ENCODE results near the gene SLC22A3. TPM values are rescaled to one million over a fixed set of nuclear protein-coding genes. Genes with fewer than 3 reads are reported as not detected.

SLC22A3 gene
- polyA plus RNA-seq, 2 of the 4 experiments (the other 2 are of a cell fraction), result 44.9 to 57.4 TPM

- TF ChIP-seq, protein P1, sequence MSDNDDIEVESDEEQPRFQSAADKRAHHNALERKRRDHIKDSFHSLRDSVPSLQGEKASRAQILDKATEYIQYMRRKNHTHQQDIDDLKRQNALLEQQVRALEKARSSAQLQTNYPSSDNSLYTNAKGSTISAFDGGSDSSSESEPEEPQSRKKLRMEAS (IDR thresholded peaks at IDR 0.05), result no peak
- TF ChIP-seq RAD21 (conservative IDR thresholded peaks at IDR 0.05 in 1 of 2, IDR thresholded peaks at IDR 0.05 in 1 of 2) (no peak), CBX2 (IDR thresholded peaks at IDR 0.05; ENCODE audit: borderline replicate concordance, low read depth) (no peak), CHD4 (IDR thresholded peaks at IDR 0.05; ENCODE audit: borderline replicate concordance) (no peak), EP300 (IDR thresholded peaks at IDR 0.05) (no peak), EHMT2 (IDR thresholded peaks at IDR 0.05; ENCODE audit: low read depth) (no peak), TP53 (CRISPR knock-in tag; IDR thresholded peaks at IDR 0.05) (no peak), POLR2A (IDR thresholded peaks at IDR 0.05; ENCODE audit: low read length) (no peak), SREBF2 (IDR thresholded peaks at IDR 0.05) (no peak), NFE2L2 (conservative IDR thresholded peaks at IDR 0.05; ENCODE audit: low read length) (no peak), RCOR1 (IDR thresholded peaks at IDR 0.05; ENCODE audit: low read depth, low read length) (no peak), E2F6 (IDR thresholded peaks at IDR 0.05; ENCODE audit: borderline replicate concordance, low read depth) (no peak), CHD2 (IDR thresholded peaks at IDR 0.05; ENCODE audit: low read length, partially characterized antibody) (no peak), JUN (IDR thresholded peaks at IDR 0.05) (no peak)
- TF ChIP-seq, protein P2, sequence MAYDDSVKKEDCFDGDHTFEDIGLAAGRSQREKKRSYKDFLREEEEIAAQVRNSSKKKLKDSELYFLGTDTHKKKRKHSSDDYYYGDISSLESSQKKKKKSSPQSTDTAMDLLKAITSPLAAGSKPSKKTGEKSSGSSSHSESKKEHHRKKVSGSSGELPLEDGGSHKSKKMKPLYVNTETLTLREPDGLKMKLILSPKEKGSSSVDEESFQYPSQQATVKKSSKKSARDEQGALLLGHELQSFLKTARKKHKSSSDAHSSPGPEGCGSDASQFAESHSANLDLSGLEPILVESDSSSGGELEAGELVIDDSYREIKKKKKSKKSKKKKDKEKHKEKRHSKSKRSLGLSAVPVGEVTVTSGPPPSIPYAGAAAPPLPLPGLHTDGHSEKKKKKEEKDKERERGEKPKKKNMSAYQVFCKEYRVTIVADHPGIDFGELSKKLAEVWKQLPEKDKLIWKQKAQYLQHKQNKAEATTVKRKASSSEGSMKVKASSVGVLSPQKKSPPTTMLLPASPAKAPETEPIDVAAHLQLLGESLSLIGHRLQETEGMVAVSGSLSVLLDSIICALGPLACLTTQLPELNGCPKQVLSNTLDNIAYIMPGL (CRISPR knock-in tag; IDR thresholded peaks at IDR 0.05; ENCODE audit: borderline replicate concordance), result no peak
- TF ChIP-seq, protein P3, sequence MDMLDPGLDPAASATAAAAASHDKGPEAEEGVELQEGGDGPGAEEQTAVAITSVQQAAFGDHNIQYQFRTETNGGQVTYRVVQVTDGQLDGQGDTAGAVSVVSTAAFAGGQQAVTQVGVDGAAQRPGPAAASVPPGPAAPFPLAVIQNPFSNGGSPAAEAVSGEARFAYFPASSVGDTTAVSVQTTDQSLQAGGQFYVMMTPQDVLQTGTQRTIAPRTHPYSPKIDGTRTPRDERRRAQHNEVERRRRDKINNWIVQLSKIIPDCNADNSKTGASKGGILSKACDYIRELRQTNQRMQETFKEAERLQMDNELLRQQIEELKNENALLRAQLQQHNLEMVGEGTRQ (IDR thresholded peaks at IDR 0.05), result no peak
- TF ChIP-seq, protein P4, sequence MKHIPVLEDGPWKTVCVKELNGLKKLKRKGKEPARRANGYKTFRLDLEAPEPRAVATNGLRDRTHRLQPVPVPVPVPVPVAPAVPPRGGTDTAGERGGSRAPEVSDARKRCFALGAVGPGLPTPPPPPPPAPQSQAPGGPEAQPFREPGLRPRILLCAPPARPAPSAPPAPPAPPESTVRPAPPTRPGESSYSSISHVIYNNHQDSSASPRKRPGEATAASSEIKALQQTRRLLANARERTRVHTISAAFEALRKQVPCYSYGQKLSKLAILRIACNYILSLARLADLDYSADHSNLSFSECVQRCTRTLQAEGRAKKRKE (CRISPR knock-in tag; IDR thresholded peaks at IDR 0.05; ENCODE audit: low read depth), result no peak
- TF ChIP-seq, protein P5, sequence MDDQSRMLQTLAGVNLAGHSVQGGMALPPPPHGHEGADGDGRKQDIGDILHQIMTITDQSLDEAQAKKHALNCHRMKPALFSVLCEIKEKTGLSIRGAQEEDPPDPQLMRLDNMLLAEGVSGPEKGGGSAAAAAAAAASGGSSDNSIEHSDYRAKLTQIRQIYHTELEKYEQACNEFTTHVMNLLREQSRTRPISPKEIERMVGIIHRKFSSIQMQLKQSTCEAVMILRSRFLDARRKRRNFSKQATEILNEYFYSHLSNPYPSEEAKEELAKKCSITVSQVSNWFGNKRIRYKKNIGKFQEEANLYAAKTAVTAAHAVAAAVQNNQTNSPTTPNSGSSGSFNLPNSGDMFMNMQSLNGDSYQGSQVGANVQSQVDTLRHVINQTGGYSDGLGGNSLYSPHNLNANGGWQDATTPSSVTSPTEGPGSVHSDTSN (IDR thresholded peaks at IDR 0.05), result no peak
- H3K4me1 ChIP-seq, result no peaks in the 10 kb centered on the region
- ATAC-seq, result no peak
- CTCF ChIA-PET, result no interaction called here
- POLR2A ChIA-PET, result no interaction called here
- H3K27ac ChIP-seq, result no peak overlapping the region
- H3K4me3 ChIP-seq, result no peak overlapping the region
- FAIRE-seq, result no peak
- H3K9me3 ChIP-seq, result no peaks in the 10 kb centered on the region
- WGBS (ENCODE audit: missing lambda C conversion rate), result 54% methylated on average over 11 of the region's 11 CpGs
- H3K4me2 ChIP-seq, result no peak overlapping the region
- DNase-seq (ENCODE audit: low read depth in 1 of 2, low spot score in 1 of 2), result no peak
These were observed 138.9 kb downstream of the SLC22A3 start for GRCh38 chr6:160487116-160487515.

- no peak for FAIRE-seq
- TF ChIP-seq NPAS2 (CRISPR knock-in tag; IDR thresholded peaks at IDR 0.05; ENCODE audit: borderline replicate concordance) (no peak), ELK1 (IDR thresholded peaks at IDR 0.05; ENCODE audit: low read depth, low read length) (no peak), RAD21 (conservative IDR thresholded peaks at IDR 0.05 in 1 of 2, IDR thresholded peaks at IDR 0.05 in 1 of 2) (no peak), ZFP36 (IDR thresholded peaks at IDR 0.05; ENCODE audit: borderline replicate concordance, partially characterized antibody) (no peak), HOXB13 (CRISPR knock-in tag; IDR thresholded peaks at IDR 0.05; ENCODE audit: low read depth) (no peak), RFX5 (IDR thresholded peaks at IDR 0.05) (no peak), KDM1A (IDR thresholded peaks at IDR 0.05; ENCODE audit: low read depth) (no peak)
- TF ChIP-seq, protein P5 (IDR thresholded peaks at IDR 0.05), result no peak
- TF ChIP-seq, protein P6, sequence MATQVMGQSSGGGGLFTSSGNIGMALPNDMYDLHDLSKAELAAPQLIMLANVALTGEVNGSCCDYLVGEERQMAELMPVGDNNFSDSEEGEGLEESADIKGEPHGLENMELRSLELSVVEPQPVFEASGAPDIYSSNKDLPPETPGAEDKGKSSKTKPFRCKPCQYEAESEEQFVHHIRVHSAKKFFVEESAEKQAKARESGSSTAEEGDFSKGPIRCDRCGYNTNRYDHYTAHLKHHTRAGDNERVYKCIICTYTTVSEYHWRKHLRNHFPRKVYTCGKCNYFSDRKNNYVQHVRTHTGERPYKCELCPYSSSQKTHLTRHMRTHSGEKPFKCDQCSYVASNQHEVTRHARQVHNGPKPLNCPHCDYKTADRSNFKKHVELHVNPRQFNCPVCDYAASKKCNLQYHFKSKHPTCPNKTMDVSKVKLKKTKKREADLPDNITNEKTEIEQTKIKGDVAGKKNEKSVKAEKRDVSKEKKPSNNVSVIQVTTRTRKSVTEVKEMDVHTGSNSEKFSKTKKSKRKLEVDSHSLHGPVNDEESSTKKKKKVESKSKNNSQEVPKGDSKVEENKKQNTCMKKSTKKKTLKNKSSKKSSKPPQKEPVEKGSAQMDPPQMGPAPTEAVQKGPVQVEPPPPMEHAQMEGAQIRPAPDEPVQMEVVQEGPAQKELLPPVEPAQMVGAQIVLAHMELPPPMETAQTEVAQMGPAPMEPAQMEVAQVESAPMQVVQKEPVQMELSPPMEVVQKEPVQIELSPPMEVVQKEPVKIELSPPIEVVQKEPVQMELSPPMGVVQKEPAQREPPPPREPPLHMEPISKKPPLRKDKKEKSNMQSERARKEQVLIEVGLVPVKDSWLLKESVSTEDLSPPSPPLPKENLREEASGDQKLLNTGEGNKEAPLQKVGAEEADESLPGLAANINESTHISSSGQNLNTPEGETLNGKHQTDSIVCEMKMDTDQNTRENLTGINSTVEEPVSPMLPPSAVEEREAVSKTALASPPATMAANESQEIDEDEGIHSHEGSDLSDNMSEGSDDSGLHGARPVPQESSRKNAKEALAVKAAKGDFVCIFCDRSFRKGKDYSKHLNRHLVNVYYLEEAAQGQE (IDR thresholded peaks at IDR 0.05), result no peak
These were observed 140.9 kb downstream of the SLC22A3 start for GRCh38 chr6:160489091-160489490.

More at GRCh38 chr6:160489091-160489490, 140.9 kb downstream of the SLC22A3 start:
- no peaks in the 10 kb centered on the region for H3K9me3 ChIP-seq
- CTCF ChIA-PET, result no interaction called here
- no peak overlapping the region for H3K27ac ChIP-seq
- WGBS (ENCODE audit: missing lambda C conversion rate), result 100% methylated on average over 1 of the region's 1 CpG
- no peak overlapping the region for H3K4me2 ChIP-seq
- POLR2A ChIA-PET, result no interaction called here
- DNase-seq (ENCODE audit: low read depth in 1 of 2, low spot score in 1 of 2) (no peak), ATAC-seq (no peak)
- no peaks in the 10 kb centered on the region for H3K4me1 ChIP-seq
- H3K4me3 ChIP-seq, result no peak overlapping the region
